ENCODE measurements around the gene QSOX2. TPM values are rescaled to one million over a fixed set of nuclear protein-coding genes. Genes with fewer than 3 reads are reported as not detected.

The QSOX2 gene
- total RNA-seq, 8 experiments from 2014 or later, result 10.3 to 17.8 (median 15.1) TPM

DNA sequence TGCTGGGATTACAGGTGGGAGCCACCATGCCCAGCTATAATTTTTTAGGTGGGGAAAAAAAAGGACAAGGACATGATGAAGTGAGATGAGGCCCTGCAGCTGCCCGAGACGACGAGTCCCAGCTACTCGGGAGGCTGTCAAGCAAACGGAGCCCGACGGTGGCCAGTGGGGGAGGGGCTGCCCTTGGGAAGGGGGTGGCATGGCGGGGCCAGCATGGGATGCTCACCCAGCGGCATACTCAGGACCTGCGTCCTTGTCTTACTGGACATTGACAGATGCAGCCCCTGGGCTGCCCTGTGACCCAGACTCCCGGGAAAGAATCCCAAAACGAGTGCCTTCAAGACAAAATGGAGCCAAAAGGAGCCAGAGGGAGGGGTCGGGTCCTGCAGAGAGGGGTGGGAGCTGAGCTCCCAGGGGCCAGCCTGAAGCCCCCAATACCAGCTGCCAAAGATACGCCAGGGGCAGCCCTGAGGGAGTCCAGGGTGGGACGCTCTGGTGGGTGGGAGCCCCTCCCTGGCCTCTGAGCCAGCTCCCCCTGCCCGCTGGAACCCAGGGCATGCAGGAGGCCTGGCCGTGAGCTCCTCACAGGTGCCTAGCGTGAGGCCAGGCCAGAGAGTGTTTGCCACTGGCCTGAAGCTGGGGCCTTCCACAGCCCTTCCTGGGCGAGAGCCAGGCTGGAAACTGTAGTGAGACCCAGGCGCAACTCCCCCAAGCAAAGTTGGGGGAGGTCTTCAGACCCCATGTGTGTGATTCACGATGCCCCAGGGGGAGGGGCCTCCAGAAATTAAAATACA lies 42.5 kb upstream of the QSOX2 start:
- in situ Hi-C loops (cut with MboI; ENCODE audit: low pct_unique_long_range_greater_than_20kb in 2 of 9, low sequenced_read_pairs in 9 of 9, unreplicated experiment in 9 of 9), result loop anchor here in 1 of 9 experiments (10.0 kb wide), 1 partner anchor 143 kb away; no protein-coding TSS in a partner anchor
- peaks cover 7 to 27% of the 10 kb centered on the region in 2 donors for H3K4me1 ChIP-seq (replicated peaks in 1 of 2)
- no peak overlapping the region for H3K4me3 ChIP-seq
- no peak overlapping the region for H3K27ac ChIP-seq
- no peak for ATAC-seq (replicated peaks in 6 of 8)
- WGBS, 10 experiments, result 40% methylated on average over 1 of the region's 21 CpGs; no CpG with 5 or more reads in 9 of the 10 experiments

DNA sequence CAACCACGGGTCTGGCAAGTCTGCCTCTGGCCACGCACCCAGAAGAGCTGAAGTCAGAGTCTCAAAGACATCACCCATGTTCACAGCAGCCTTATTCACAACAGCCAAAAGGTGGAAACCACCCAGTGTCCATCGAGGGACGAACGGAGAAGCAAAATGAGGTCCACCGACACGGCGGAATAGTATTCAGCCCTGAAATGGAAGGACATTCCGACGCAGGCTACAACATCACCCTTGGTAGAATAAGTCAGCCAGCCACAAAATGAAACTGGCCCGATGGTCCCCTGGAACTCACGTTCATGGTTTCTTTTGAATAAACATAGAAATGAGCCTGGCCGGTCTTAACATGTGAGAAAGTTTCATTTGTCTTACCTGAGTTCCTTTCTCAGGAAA lies 41.4 kb upstream of the QSOX2 start:
- Histone ChIP-seq H3K27ac (no peak overlapping the region), H3K4me1 (replicated peaks in 1 of 2) (peaks cover 7 to 21% of the 10 kb centered on the region in 2 donors), H3K4me3 (no peak overlapping the region)
- no peak for ATAC-seq (replicated peaks in 6 of 8)
- in situ Hi-C loops (cut with MboI; ENCODE audit: low pct_unique_long_range_greater_than_20kb in 2 of 9, low sequenced_read_pairs in 9 of 9, unreplicated experiment in 9 of 9), result loop anchor here in 1 of 9 experiments (10.0 kb wide), 1 partner anchor 142 kb away; no protein-coding TSS in a partner anchor
- 45 to 100% (median 76%) methylated on average over 1 to 10 of the region's 13 CpGs; no CpG with 5 or more reads in 3 of the 10 experiments for WGBS, 10 experiments

DNA sequence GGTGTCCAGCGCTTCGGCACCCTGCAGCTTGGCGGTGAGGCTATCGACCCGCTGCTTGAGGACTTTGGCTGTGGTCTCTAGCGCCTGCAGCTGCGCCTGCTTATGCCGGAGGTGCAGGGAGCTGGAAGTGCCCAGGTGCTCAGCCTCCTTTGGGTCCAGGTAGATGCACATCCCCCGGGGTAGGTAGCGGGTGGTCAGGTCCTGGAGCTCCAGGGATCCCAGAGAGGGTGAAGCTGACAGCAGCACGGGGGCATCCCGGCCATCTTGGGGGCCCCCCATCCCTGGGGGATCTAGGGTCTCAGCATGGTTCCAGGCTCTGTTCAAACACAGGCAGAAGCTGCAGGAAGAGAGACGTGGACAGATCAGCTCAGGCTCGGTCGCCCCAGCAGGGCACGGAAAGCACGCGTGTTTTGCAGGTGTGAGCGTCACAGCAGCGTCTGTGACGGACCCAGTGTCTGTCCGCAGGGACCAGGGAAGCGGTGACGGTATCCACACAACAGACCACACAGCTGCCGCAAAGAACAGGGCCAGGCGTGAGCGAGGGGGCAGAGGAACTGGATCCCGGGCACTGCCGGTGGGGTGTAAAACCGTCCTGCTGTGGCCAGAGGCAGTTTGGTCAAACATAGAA lies 40.9 kb upstream of the QSOX2 start:
- no peak overlapping the region for H3K27ac ChIP-seq

DNA sequence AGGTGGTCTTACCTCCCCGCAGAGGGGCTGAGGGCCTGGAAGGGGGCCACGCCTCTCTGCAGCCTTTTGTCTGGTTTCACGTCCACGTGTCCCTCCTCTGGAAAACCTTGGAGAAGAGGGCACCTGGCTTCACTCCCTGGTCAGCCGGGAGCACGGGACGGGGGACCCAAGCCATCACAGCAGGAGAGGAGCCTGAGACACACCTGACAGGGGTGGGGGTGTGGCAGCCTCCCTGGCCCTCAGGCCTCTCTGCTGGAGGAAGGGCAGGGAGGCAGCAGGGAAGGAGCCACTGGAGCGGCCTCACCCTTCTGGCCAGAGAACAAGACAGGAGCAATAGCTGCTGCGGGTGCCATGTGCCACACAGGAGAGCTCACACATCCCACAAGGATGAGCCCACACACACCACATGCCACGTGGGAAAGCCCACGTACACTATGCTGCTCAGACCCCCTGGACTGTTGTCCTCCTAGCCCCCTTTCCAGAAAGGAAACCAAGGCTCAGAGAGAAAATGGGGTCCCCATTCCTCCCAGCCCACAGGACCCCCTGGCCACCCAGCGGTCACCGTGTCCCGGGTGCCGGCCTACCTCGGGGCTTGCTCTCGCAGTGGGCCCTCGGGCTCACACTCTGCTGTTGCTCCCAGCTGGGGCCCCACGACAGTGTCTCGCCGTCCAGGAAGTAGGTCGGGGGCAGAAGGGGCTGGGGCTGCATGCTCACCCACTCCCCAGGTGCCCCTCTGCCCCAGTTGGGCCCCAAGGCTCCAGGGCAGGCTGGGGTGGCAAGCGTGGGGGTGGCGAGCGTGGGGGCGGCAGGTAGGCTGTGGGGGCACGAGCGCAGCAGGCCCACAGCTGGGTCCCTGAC lies 40.1 kb upstream of the QSOX2 start:
- Histone ChIP-seq H3K4me1 (replicated peaks in 1 of 2) (peaks cover 7 to 21% of the 10 kb centered on the region in 2 donors), H3K4me3 (no peak overlapping the region), H3K27ac (no peak overlapping the region)
- 63 to 80% methylated on average over 4 of the region's 28 CpGs; no CpG with 5 or more reads in 8 of the 10 experiments for WGBS, 10 experiments
- no peak for ATAC-seq (replicated peaks in 6 of 8)
- in situ Hi-C loops (cut with MboI; ENCODE audit: low pct_unique_long_range_greater_than_20kb in 2 of 9, low sequenced_read_pairs in 9 of 9, unreplicated experiment in 9 of 9), result loop anchor here in 1 of 9 experiments (10.0 kb wide), 1 partner anchor 141 kb away; no protein-coding TSS in a partner anchor

More for the DNA sequence above, 40.9 kb upstream of the QSOX2 start:
- ATAC-seq (replicated peaks in 6 of 8), result no peak
- in situ Hi-C loops (cut with MboI; ENCODE audit: low pct_unique_long_range_greater_than_20kb in 2 of 9, low sequenced_read_pairs in 9 of 9, unreplicated experiment in 9 of 9), result loop anchor here in 1 of 9 experiments (10.0 kb wide), 1 partner anchor 142 kb away; no protein-coding TSS in a partner anchor
- no peak overlapping the region for H3K4me3 ChIP-seq
- peaks cover 7 to 21% of the 10 kb centered on the region in 2 donors for H3K4me1 ChIP-seq (replicated peaks in 1 of 2)
- WGBS, 10 experiments, result 40 to 73% (median 60%) methylated on average over 1 to 3 of the region's 30 CpGs; no CpG with 5 or more reads in 7 of the 10 experiments

DNA sequence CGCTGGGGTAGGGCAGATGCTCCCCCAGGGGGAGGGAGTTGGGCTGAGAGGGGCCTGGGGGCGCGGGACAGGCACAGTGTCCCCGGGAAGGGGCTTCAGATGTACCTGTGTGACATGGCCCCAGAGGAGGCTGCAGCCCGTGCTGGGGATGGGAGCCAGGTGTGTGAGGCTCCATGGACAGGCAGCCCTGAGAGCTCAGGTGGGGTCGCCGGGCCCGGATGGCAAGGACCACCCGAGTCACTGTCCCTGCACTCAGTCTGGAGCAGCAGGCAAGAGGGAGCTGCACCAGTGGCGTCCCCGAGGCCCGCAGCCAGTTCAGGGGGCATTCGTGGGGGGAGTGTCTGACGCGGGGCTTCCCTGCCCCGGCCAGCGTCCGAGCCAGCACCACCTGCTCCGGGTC lies 39.3 kb upstream of the QSOX2 start:
- in situ Hi-C loops (cut with MboI; ENCODE audit: low pct_unique_long_range_greater_than_20kb in 2 of 9, low sequenced_read_pairs in 9 of 9, unreplicated experiment in 9 of 9), result loop anchor here in 1 of 9 experiments (10.0 kb wide), 1 partner anchor 140 kb away; no protein-coding TSS in a partner anchor
- Histone ChIP-seq H3K27ac (no peak overlapping the region), H3K4me1 (replicated peaks in 1 of 2) (peaks cover 7 to 18% of the 10 kb centered on the region in 2 donors), H3K4me3 (no peak overlapping the region)
- WGBS, 10 experiments, result 53 to 87% methylated on average over 2 to 3 of the region's 19 CpGs; no CpG with 5 or more reads in 8 of the 10 experiments
- ATAC-seq (replicated peaks in 6 of 8), result no peak

DNA sequence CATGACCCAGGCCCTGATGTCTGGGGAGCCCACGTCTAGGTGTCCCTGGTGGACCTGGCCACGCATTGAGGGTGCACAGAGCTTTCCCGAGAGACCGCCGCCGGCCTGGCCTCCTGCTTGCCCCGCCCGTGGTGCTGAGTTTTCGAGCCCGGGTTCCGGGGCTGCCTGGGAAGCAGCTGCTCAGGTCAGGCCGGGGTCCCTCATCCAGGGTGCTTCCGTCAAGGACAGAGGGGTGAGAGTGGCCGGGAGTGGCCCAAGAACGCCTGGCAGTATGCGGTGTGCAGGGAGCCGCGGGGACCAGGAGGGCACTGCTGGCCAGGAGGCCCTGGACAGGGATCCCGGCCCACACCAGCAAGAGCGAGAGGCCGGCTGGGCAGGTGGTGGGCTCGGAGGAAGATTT lies 38.7 kb upstream of the QSOX2 start:
- 17 to 100% (median 67%) methylated on average over 2 to 4 of the region's 22 CpGs; no CpG with 5 or more reads in 6 of the 10 experiments for WGBS, 10 experiments
- in situ Hi-C loops (cut with MboI; ENCODE audit: low pct_unique_long_range_greater_than_20kb in 2 of 9, low sequenced_read_pairs in 9 of 9, unreplicated experiment in 9 of 9), result loop anchor here in 1 of 9 experiments (10.0 kb wide), 1 partner anchor 140 kb away; no protein-coding TSS in a partner anchor
- no peak for ATAC-seq (replicated peaks in 6 of 8)
- H3K27ac ChIP-seq, result no peak overlapping the region
- H3K4me1 ChIP-seq (replicated peaks in 1 of 2), result peaks cover 7 to 18% of the 10 kb centered on the region in 2 donors
- H3K4me3 ChIP-seq, result no peak overlapping the region

DNA sequence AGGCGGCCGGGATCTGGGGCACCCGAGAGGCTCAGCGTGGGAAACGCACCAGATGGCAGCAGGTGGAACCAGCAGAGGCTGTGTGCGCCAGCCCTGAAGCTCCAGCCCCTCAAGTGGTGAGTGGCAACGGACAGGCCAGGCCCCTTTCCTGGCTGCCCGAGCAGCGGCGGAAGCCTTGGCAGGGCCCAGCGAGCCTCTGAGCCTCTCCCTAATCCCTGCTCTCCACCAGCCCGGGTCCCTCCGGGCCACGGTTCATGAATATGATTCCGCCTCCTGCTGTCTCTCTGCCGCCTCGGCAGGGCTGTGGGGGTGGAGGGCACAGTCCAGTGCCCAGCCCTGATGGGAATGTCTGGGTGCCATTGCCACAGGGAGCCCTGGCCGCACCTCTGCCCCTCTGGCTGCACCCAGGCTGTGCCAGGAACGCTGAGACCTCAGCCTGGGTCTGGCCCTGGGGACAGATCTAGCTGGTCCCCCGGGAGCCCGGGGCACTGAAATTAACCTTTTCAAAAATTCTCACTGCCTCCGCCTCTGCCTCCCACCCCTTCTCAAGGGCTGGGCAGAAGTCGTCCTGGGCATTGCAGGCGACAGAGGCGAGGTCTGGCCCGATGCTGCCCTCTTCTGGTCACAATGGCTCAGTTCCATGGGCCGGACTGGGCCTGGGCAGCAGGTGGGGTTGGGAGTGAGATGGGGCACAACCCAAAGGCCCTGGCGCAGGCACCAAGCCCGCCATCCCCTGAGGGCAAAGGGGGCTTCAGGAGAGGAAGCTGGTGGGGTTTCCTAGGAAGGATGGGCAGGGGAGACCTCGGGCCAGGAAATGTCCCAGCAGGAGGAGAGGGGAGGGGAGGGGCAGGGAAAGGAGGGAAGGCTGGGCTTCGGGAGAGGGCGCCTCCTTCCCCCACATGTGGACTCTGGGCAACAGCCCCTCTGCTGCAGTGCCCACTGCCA lies 38.0 kb upstream of the QSOX2 start:
- Histone ChIP-seq H3K27ac (no peak overlapping the region), H3K4me3 (no peak overlapping the region), H3K4me1 (replicated peaks in 1 of 2) (peaks cover 7 to 18% of the 10 kb centered on the region in 2 donors)
- WGBS, 10 experiments, result 0 to 55% (median 11%) methylated on average over 1 to 17 of the region's 32 CpGs; no CpG with 5 or more reads in 5 of the 10 experiments
- peak; percentile 92 to 100 (median 98) for ATAC-seq (replicated peaks in 6 of 8)
- in situ Hi-C loops (cut with MboI; ENCODE audit: low pct_unique_long_range_greater_than_20kb in 2 of 9, low sequenced_read_pairs in 9 of 9, unreplicated experiment in 9 of 9), result loop anchor here in 1 of 9 experiments (10.0 kb wide), 1 partner anchor 139 kb away; no protein-coding TSS in a partner anchor

DNA sequence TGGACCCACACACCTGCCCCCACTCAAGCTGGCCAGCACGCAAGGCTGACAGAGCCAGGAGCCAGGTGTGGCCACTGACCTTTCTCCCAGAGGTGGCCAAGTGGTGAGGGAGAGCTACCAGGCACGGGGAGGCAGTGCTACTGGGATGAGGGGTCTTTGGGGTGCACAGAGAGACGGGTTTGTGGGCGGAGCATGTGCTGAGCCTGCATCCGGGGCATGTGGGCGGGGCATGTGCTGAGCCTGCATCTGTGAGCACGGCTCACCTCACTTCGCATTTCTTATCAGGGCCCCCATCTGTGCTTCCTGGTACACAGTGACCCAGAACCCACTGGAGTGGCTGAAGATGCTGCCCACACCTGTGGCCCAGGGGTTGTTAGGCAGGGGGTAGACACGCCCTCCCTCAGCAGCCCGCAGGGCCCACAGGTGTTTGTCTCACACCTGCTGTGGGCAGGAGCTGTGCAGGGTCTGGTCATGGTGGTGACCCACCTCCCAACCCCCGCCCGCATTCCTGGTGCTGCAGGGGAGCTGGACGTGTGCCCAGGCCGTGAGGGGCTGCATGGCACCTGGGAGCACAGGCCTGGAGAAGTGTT lies 36.8 kb upstream of the QSOX2 start:
- in situ Hi-C loops (cut with MboI; ENCODE audit: low pct_unique_long_range_greater_than_20kb in 2 of 9, low sequenced_read_pairs in 9 of 9, unreplicated experiment in 9 of 9), result loop anchor here in 1 of 9 experiments (10.0 kb wide), 1 partner anchor 138 kb away; no protein-coding TSS in a partner anchor
- H3K4me3 ChIP-seq, result no peak overlapping the region
- ATAC-seq (replicated peaks in 6 of 8), result no peak
- peaks cover 7 to 18% of the 10 kb centered on the region in 2 donors for H3K4me1 ChIP-seq (replicated peaks in 1 of 2)
- WGBS, 10 experiments, result 40% methylated on average over 1 of the region's 14 CpGs; no CpG with 5 or more reads in 9 of the 10 experiments
- no peak overlapping the region for H3K27ac ChIP-seq

DNA sequence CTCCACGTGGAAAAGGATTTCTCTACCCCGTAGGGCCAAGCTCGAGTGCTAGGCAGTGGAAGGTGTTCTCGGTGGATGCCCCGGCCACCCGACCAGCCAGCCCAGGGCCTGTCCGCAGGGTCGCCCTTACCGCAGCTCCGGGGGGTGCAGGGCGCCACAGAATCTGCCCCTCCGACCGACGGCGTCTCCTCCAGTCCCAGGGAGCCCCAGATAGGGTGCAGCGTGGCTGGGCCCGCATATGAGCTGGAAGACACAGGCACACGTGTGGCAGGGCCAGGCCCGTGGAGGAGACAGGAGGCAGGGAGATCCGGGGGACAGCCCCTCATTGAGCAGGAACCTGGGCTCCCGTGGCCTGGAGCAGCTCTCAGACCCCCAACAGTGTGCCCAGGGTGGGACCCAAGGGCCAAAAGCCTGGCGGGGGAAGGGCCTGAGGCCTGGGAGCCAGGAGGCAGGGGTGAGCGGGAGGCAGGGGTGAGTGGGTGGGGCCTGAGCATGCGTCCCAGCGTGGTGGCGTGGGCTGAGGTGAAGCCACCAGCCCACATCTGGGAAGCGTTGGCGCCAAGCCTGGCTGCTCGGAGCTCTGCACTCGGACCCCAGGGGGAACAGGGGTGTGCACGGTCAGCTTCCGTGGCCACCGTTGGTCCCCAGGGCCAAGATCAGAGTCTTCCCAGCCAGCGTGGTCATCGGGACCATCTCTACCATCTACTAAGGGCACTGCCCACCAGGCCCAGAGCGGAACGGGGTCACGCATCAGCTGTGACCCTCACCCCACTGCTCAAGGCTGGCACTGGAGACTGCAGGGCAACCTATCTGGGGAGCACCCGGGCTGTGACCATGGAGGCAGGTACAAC lies 36.0 kb upstream of the QSOX2 start:
- no peak overlapping the region for H3K4me3 ChIP-seq
- no peak overlapping the region for H3K27ac ChIP-seq
- in situ Hi-C loops (cut with MboI; ENCODE audit: low pct_unique_long_range_greater_than_20kb in 2 of 9, low sequenced_read_pairs in 9 of 9, unreplicated experiment in 9 of 9), result loop anchor here in 1 of 9 experiments (10.0 kb wide), 1 partner anchor 137 kb away; no protein-coding TSS in a partner anchor
- no peak for ATAC-seq (replicated peaks in 6 of 8)
- 50 to 80% (median 73%) methylated on average over 2 to 8 of the region's 39 CpGs; no CpG with 5 or more reads in 7 of the 10 experiments for WGBS, 10 experiments
- peaks cover 7 to 18% of the 10 kb centered on the region in 2 donors for H3K4me1 ChIP-seq (replicated peaks in 1 of 2)

DNA sequence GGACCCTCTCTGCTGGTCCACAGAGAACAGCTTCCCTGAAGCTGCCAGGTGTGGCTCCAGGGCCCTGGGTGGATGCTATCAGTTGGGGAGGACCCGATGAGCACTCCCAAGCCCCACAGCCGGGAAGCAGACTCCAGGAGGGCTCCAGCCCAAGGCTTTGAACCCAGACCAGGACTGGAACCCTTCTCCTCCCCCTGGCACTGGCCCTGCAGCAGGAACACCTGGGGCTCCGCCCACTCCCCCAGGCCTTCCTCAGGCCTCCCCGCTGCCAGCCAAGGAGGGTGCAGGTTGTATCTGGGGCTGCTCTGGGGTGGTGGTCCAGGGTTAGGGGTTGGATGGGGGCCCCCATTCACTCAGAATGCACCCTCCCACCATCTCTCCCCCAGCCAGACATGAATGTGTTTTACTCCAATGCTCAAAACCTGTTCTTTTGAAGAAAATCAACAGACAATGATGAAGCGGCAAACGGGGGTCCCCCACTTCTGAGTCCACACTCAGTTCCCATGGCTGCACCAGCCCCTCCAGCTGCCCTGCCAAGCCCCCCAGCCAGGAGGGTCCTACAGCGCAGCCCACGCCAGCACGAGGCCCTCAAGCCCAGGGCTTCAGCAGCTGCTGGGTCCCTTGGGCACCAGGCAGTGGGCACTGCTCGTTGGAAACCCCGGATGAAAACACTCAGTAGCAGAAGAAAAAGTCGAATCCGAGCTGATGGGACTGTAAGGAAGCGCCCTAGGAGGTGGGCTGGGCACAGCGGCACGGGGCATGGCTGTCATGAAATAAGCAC lies 35.1 kb upstream of the QSOX2 start:
- Histone ChIP-seq H3K4me3 (no peak overlapping the region), H3K4me1 (replicated peaks in 1 of 2) (peaks cover 7 to 18% of the 10 kb centered on the region in 2 donors), H3K27ac (no peak overlapping the region)
- in situ Hi-C loops (cut with MboI; ENCODE audit: low pct_unique_long_range_greater_than_20kb in 2 of 9, low sequenced_read_pairs in 9 of 9, unreplicated experiment in 9 of 9), result loop anchor here in 1 of 9 experiments (10.0 kb wide), 1 partner anchor 136 kb away; no protein-coding TSS in a partner anchor
- WGBS, 10 experiments, result 60 to 93% (median 81%) methylated on average over 2 to 6 of the region's 16 CpGs; no CpG with 5 or more reads in 6 of the 10 experiments
- ATAC-seq (replicated peaks in 6 of 8), result no peak
